Measurements from ENCODE around the gene OSBPL3.

The OSBPL3 gene

DNA sequence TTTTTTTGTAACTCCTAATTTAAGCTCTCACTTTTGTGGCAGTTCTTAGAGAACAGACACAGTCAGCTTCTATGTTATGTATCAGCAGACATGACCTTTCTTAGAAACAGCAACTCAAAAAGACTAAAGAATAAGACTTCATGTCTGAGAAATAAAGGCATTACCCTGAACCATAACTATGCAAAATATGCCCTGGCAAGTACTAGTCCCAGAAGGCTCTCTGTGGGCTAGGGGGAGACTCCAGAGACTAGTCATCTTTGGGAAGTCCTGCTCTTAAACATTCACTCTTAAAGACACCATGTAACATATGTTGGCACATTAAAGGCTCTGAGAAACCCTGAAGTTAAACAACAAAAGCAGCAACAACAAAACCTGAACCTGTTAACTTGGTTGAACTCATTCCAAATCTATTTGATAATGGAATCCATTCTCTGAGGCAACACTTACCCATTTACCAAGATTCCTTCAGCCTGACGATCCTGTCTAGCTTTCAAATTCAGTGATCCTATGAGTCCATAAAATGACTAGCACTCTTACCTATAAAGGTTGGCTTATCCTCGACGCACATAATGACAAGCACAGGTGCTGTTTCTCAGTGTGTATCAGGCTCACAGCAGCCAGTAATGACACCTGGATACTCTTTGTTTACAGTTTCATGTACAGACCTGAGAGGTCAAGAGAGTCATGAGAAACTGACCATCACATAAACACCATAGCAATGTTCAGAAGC is 62.3 kb downstream of the OSBPL3 start:
- peak overlapping the region; percentile 68 for H3K27ac ChIP-seq (ENCODE audit: low read length)

DNA sequence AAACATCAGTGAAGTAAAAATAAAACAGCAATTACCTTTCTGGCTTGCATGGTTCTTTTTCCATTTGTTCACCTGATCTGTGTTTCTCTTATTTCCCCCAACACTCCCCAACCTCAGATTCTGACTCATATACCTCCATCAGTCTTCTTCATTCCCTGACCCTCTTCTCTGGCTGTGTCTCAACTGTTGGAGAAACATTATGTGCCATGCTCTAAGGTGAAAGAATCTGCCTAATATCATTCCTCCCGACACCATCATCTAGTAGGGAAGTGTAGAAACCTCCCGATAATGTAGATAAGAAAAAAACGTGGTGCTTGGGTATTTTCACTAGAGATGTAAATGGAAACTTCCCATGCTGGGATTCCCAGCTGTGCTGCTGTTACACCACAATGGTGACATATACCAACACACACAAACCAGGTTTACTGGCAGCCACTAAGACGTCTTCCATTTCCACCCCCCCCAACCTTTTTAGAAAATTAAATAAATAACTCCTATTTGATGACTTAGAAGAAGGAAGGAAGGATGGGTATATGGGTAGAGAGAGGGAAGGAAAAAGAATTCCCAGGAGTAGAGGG is 63.4 kb downstream of the OSBPL3 start:
- Histone ChIP-seq H2AFZ (ENCODE audit: low read length) (no peak overlapping the region), H3F3A (ENCODE audit: insufficient read depth, low read length) (peaks cover 12% of the 10 kb centered on the region), H3K27ac (ENCODE audit: low read length) (no peak overlapping the region), H3K4me1 (ENCODE audit: low read length) (peaks cover 32% of the 10 kb centered on the region), H3K9me3 (replicated peaks; ENCODE audit: insufficient read depth, low read length) (no peaks in the 10 kb centered on the region), H3K9ac (ENCODE audit: low read length) (no peak overlapping the region), H3K27me3 (replicated peaks; ENCODE audit: insufficient read depth, low read length) (no peaks in the 10 kb centered on the region), H3K4me2 (ENCODE audit: low read depth, low read length) (no peak overlapping the region), H3K36me3 (replicated peaks; ENCODE audit: insufficient read depth, low read length) (no peaks in the 10 kb centered on the region), H3K4me3 (ENCODE audit: low read length) (no peak overlapping the region), H3K79me2 (ENCODE audit: low read length) (peaks cover 94% of the 10 kb centered on the region), H3K9me2 (replicated peaks; ENCODE audit: insufficient read depth, low read length) (no peaks in the 10 kb centered on the region), H4K20me1 (ENCODE audit: insufficient read depth, low read length) (no peaks in the 10 kb centered on the region)
- DNase-seq = no peak
- TF ChIP-seq CTCF (IDR thresholded peaks at IDR 0.05; ENCODE audit: low read length) (no peak), EZH2 (optimal IDR thresholded peaks at IDR 0.05; ENCODE audit: low read depth, low read length) (no peak), EZH2phosphoT487 (IDR thresholded peaks at IDR 0.05; ENCODE audit: low read length) (no peak)

More for the DNA sequence above, 62.3 kb downstream of the OSBPL3 start:
- H2AFZ ChIP-seq (ENCODE audit: low read length) = no peak overlapping the region
- H3K9ac ChIP-seq (ENCODE audit: low read length) = peak overlapping the region; percentile 42; the same call in 1 of the 2 replicates
- H3K4me1 ChIP-seq (ENCODE audit: low read length) = peaks cover 32% of the 10 kb centered on the region
- H3K27me3 ChIP-seq (replicated peaks; ENCODE audit: insufficient read depth, low read length) = no peaks in the 10 kb centered on the region
- peaks cover 90% of the 10 kb centered on the region for H3K79me2 ChIP-seq (ENCODE audit: low read length)
- no peaks in the 10 kb centered on the region for H3K9me2 ChIP-seq (replicated peaks; ENCODE audit: insufficient read depth, low read length)
- H3K4me3 ChIP-seq (ENCODE audit: low read length) = no peak overlapping the region; the same call in 1 of the 2 replicates
- peaks cover 12% of the 10 kb centered on the region for H3F3A ChIP-seq (ENCODE audit: insufficient read depth, low read length)
- TF ChIP-seq CTCF (IDR thresholded peaks at IDR 0.05; ENCODE audit: low read length) = no peak
- H4K20me1 ChIP-seq (ENCODE audit: insufficient read depth, low read length) = no peaks in the 10 kb centered on the region
- H3K9me3 ChIP-seq (replicated peaks; ENCODE audit: insufficient read depth, low read length) = no peaks in the 10 kb centered on the region
- DNase-seq = peak; percentile 75
- H3K4me2 ChIP-seq (ENCODE audit: low read depth, low read length) = peak overlapping the region; percentile 67
- no peaks in the 10 kb centered on the region for H3K36me3 ChIP-seq (replicated peaks; ENCODE audit: insufficient read depth, low read length)

- Histone ChIP-seq H4K20me1 (ENCODE audit: insufficient read depth, low read length) (no peaks in the 10 kb centered on the region), H3K9me2 (replicated peaks; ENCODE audit: insufficient read depth, low read length) (no peaks in the 10 kb centered on the region), H3K4me1 (ENCODE audit: low read length) (peaks cover 36% of the 10 kb centered on the region), H3K9ac (ENCODE audit: low read length) (no peak overlapping the region), H3K9me3 (replicated peaks; ENCODE audit: insufficient read depth, low read length) (no peaks in the 10 kb centered on the region), H3K4me2 (ENCODE audit: low read depth, low read length) (no peak overlapping the region), H3K27ac (ENCODE audit: low read length) (peak overlapping the region; percentile 6; the same call in 1 of the 2 replicates), H3K27me3 (replicated peaks; ENCODE audit: insufficient read depth, low read length) (no peaks in the 10 kb centered on the region), H3F3A (ENCODE audit: insufficient read depth, low read length) (peaks cover 12% of the 10 kb centered on the region), H2AFZ (ENCODE audit: low read length) (no peak overlapping the region), H3K36me3 (replicated peaks; ENCODE audit: insufficient read depth, low read length) (no peaks in the 10 kb centered on the region), H3K79me2 (ENCODE audit: low read length) (peaks cover 91% of the 10 kb centered on the region), H3K4me3 (ENCODE audit: low read length) (no peak overlapping the region)
- DNase-seq = no peak
- no peak for TF ChIP-seq CTCF (IDR thresholded peaks at IDR 0.05; ENCODE audit: low read length)
- TF ChIP-seq EZH2phosphoT487 (IDR thresholded peaks at IDR 0.05; ENCODE audit: low read length) = no peak
- TF ChIP-seq EZH2 (optimal IDR thresholded peaks at IDR 0.05; ENCODE audit: low read depth, low read length) = no peak
These were observed 65.5 kb downstream of the OSBPL3 start for GRCh38 chr7:24914465-24914859.

Measured in MM.1S (cell line).